Upper lobe of right lung (tissue), 1 donor: ENCODE measurements around the gene TBC1D9. TPM values are rescaled to one million over a fixed set of nuclear protein-coding genes. Genes with fewer than 3 reads are reported as not detected.
A peak's percentile ranks its signal among the peaks of the same experiment; 100 is the strongest.
"Not testable (repeated sequence)": the region's sequence is repeated elsewhere in the genome, so short reads cannot be mapped to it uniquely, and the experiment has no call there.

Experiments
- ATAC-seq: fragments of 200-7000 bp; cut with Tn5 transposase; one replicate; pipeline ENCODE4 v1.9.1; 2020; ENCODE audit warnings: mild to moderate bottlenecking, moderate library complexity
- DNase-seq: peaks from one replicate; pipeline ENCODE4 v3.0.0-alpha.2; 2020
- H3K27ac ChIP-seq: fragments of 200-600 bp; one replicate; pipeline ENCODE4 v1.8.0; 2022
- H3K27me3 ChIP-seq: fragments of 200-600 bp; one replicate; pipeline ENCODE4 v1.8.0; 2022; ENCODE audit warnings: mild to moderate bottlenecking
- H3K36me3 ChIP-seq: fragments of 200-600 bp; one replicate; pipeline ENCODE4 v1.8.0; 2022
- H3K4me1 ChIP-seq: fragments of 200-600 bp; one replicate; pipeline ENCODE4 v1.8.0; 2022
- H3K4me3 ChIP-seq: fragments of 200-600 bp; one replicate; pipeline ENCODE4 v1.8.0; 2022; ENCODE audit warnings: mild to moderate bottlenecking
- H3K9me3 ChIP-seq: fragments of 200-600 bp; one replicate; pipeline ENCODE4 v1.8.0; 2022
- CTCF ChIP-seq: fragments of 200-600 bp; IDR thresholded peaks from one replicate; pipeline ENCODE4 v1.8.0; 2022; ENCODE audit warnings: antibody characterized with exemption
- intact Hi-C: fragments of 100-400 bp; cut with DNase I; formaldehyde crosslinking; loops from one replicate; pipeline ENCODE4 v1.11.0; 2022
- total RNA-seq: library from RNA; stranded (reverse); fragmentation: NEBNext Ultra II Directional; extraction: Animal tissue kit (Norgen Biotek cat#: 25700); gene quantifications from one replicate; pipeline ENCODE4 v1.2.1, GENCODE V29; 2021
- donor health status: DM: no; HTN: yes; CAD: no; lungs with severe emphysema.

Gene TBC1D9
- total RNA-seq, 1 donor from 2014 or later = 39.5 TPM

GRCh38 chr4:140793291-140793690, 37.1 kb upstream of the TBC1D9 start:
- ATAC-seq (no peak), DNase-seq (no peak)
- no peak for TF ChIP-seq CTCF
- no peaks in the 10 kb centered on the region for H3K9me3 ChIP-seq
- no peaks in the 10 kb centered on the region for H3K36me3 ChIP-seq
- no peak overlapping the region for H3K27ac ChIP-seq
- intact Hi-C loops = no loop called here
- no peaks in the 10 kb centered on the region for H3K4me1 ChIP-seq
- H3K4me3 ChIP-seq = no peak overlapping the region
- H3K27me3 ChIP-seq = no peaks in the 10 kb centered on the region

- ATAC-seq (peak; percentile 98), DNase-seq (peak; percentile 71)
- Histone ChIP-seq H3K27ac (peak overlapping the region; percentile 66), H3K9me3 (no peaks in the 10 kb centered on the region), H3K4me3 (no peak overlapping the region), H3K27me3 (no peaks in the 10 kb centered on the region), H3K36me3 (no peaks in the 10 kb centered on the region), H3K4me1 (no peaks in the 10 kb centered on the region)
- intact Hi-C loops = no loop called here
- no peak for TF ChIP-seq CTCF
These were observed 34.6 kb upstream of the TBC1D9 start for GRCh38 chr4:140790765-140791164.

GRCh38 chr4:140790171-140790570, 34.0 kb upstream of the TBC1D9 start:
- Histone ChIP-seq H3K27me3 (no peaks in the 10 kb centered on the region), H3K27ac (peak overlapping the region; percentile 66), H3K4me3 (no peak overlapping the region), H3K9me3 (no peaks in the 10 kb centered on the region), H3K36me3 (no peaks in the 10 kb centered on the region), H3K4me1 (no peaks in the 10 kb centered on the region)
- ATAC-seq (peak; percentile 50), DNase-seq (no peak)
- intact Hi-C loops = no loop called here
- no peak for TF ChIP-seq CTCF

GRCh38 chr4:140789759-140790158, 33.6 kb upstream of the TBC1D9 start:
- H3K36me3 ChIP-seq = no peaks in the 10 kb centered on the region
- H3K4me1 ChIP-seq = no peaks in the 10 kb centered on the region
- intact Hi-C loops = no loop called here
- H3K27ac ChIP-seq = peak overlapping the region; percentile 66
- ATAC-seq (peak; percentile 71), DNase-seq (no peak)
- H3K27me3 ChIP-seq = no peaks in the 10 kb centered on the region
- no peaks in the 10 kb centered on the region for H3K9me3 ChIP-seq
- no peak for TF ChIP-seq CTCF
- no peak overlapping the region for H3K4me3 ChIP-seq

- ATAC-seq, intact Hi-C loops, H3K27me3 ChIP-seq, H3K36me3 ChIP-seq, H3K4me3 ChIP-seq, H3K9me3 ChIP-seq, DNase-seq, H3K27ac ChIP-seq, H3K4me1 ChIP-seq: not testable (repeated sequence)
These were observed 26.6 kb upstream of the TBC1D9 start for GRCh38 chr4:140782787-140783186.

- TF ChIP-seq CTCF = no peak
- Histone ChIP-seq H3K36me3 (no peaks in the 10 kb centered on the region), H3K4me3 (no peak overlapping the region), H3K4me1 (no peaks in the 10 kb centered on the region), H3K27ac (no peak overlapping the region), H3K27me3 (no peaks in the 10 kb centered on the region), H3K9me3 (no peaks in the 10 kb centered on the region)
- intact Hi-C loops = no loop called here
- no peak for ATAC-seq
- DNase-seq = no peak
These were observed 25.4 kb upstream of the TBC1D9 start for GRCh38 chr4:140781596-140781995.
